Nucleus accumbens (tissue), 56 donors: ENCODE results near the gene CCL27.
A peak's percentile ranks its signal among the peaks of the same experiment; 100 is the strongest.

Experiments used
- DNase-seq, 56 donors: peaks; one replicate each; lab custom pipeline; 2025; lab: John Stamatoyannopoulos, UW

Gene CCL27

GRCh38 chr9:34662526-34663302 lies at the start of gene CCL27:
TSS of gene CCL27 (minus strand) at chr9:34662657. CDS start at chr9:34662633, 24 bp downstream.
- DNase-seq = no peak

GRCh38 chr9:34712140-34712539 lies 49.7 kb upstream of the CCL27 start:
- DNase-seq = no peak

GRCh38 chr9:34710023-34710422 lies 47.6 kb upstream of the CCL27 start, which contains the start of gene CCL21:
TSS of gene CCL21 (minus strand) at chr9:34710136. CDS start at chr9:34710066, 70 bp downstream.
- no peak for DNase-seq

GRCh38 chr9:34709196-34709978 lies 46.9 kb upstream of the CCL27 start:
- no peak for DNase-seq

GRCh38 chr9:34707130-34707529 lies 44.7 kb upstream of the CCL27 start:
- no peak for DNase-seq

- DNase-seq = peak in 54 of 56 donors; percentile 9 to 91 (median 69)
These were observed 39.6 kb upstream of the CCL27 start for GRCh38 chr9:34701769-34702736.

- peak in 51 of 56 donors; percentile 5 to 83 (median 45) for DNase-seq
These were observed 38.7 kb upstream of the CCL27 start for GRCh38 chr9:34701023-34701768.

GRCh38 chr9:34694811-34695210 lies 32.4 kb upstream of the CCL27 start:
- DNase-seq = no peak

GRCh38 chr9:34693560-34693959 lies 31.1 kb upstream of the CCL27 start:
- no peak for DNase-seq

GRCh38 chr9:34691936-34692315 lies 29.5 kb upstream of the CCL27 start:
- no peak for DNase-seq

- DNase-seq = no peak
These were observed 28.8 kb upstream of the CCL27 start, which contains the start of gene CCL19 for GRCh38 chr9:34690983-34691935. TSS of gene CCL19 (minus strand) at chr9:34691276. CDS start at chr9:34691139, 137 bp downstream.

- no peak for DNase-seq
These were observed 27.1 kb upstream of the CCL27 start for GRCh38 chr9:34689512-34689911.

- DNase-seq = no peak
These were observed 26.6 kb upstream of the CCL27 start for GRCh38 chr9:34689116-34689470.

- no peak for DNase-seq
These were observed 26.1 kb upstream of the CCL27 start for GRCh38 chr9:34688329-34689115.

GRCh38 chr9:34687276-34688030 lies 25.0 kb upstream of the CCL27 start:
- DNase-seq = no peak

- DNase-seq = no peak
These were observed 24.3 kb upstream of the CCL27 start for GRCh38 chr9:34686732-34687131.

GRCh38 chr9:34686231-34686630 lies 23.8 kb upstream of the CCL27 start:
- DNase-seq = no peak
